CD4-positive, CD25-positive, alpha-beta regulatory T cell (primary cell): ENCODE data around the gene SSBP1. TPM values are rescaled to one million over a fixed set of nuclear protein-coding genes. Genes with fewer than 3 reads are reported as not detected.
"Not testable (repeated sequence)": the region's sequence is repeated elsewhere in the genome, so short reads cannot be mapped to it uniquely, and the experiment has no call there.

ENCODE experiments used
- ATAC-seq, 2 donors: fragments of 150-1000 bp; cut with Tn5 transposase; one replicate each; pipeline ENCODE4 v1.10.0; 2021; ENCODE audit warnings: low read depth in 2 of 2, moderate number of reproducible peaks in 2 of 2, moderate library complexity in 1 of 2
- DNase-seq, 3 donors: peaks; one replicate each; pipeline versions ENCODE4 v3.0.0 to v3.0.0-alpha.2; 2012 to 2022; ENCODE audit warnings: mixed read lengths in 1 of 3
- H3K27ac ChIP-seq: one replicate; pipeline ENCODE4 v1.7.0; 2013; ENCODE audit warnings: mild to moderate bottlenecking, low read length; ENCODE audit not compliant: insufficient read depth, poor library complexity, severe bottlenecking
- H3K27me3 ChIP-seq: one replicate; pipeline ENCODE4 v1.7.0; 2013; ENCODE audit warnings: low read length; ENCODE audit not compliant: control insufficient read depth, insufficient read depth
- H3K36me3 ChIP-seq: one replicate; pipeline ENCODE4 v1.7.0; 2013; ENCODE audit warnings: mild to moderate bottlenecking, low read length, moderate library complexity; ENCODE audit not compliant: control insufficient read depth, insufficient read depth
- H3K4me1 ChIP-seq: 2 replicates; pipeline ENCODE4 v1.7.0; 2013; ENCODE audit warnings: mild to moderate bottlenecking, low read length; ENCODE audit not compliant: insufficient read depth, control insufficient read depth, poor library complexity, severe bottlenecking
- H3K4me3 ChIP-seq: one replicate; pipeline ENCODE4 v1.7.0; 2013; ENCODE audit warnings: low read depth, mild to moderate bottlenecking, low read length, moderate library complexity
- H3K9me3 ChIP-seq, 2 experiments: 1 replicate in 1 of 2; 2 replicates in 1 of 2; pipeline ENCODE4 v1.7.0; 2013; ENCODE audit warnings: low read length in 2 of 2, mild to moderate bottlenecking in 1 of 2, moderate library complexity in 1 of 2; ENCODE audit not compliant: control insufficient read depth in 2 of 2
- H3K27ac Mint-ChIP-seq, 3 donors: one replicate each; pipeline ENCODE4 v1.8.0; 2020 to 2022; ENCODE audit warnings: mild to moderate bottlenecking in 3 of 3, mixed read lengths in 3 of 3, moderate library complexity in 2 of 3
- H3K27me3 Mint-ChIP-seq: one replicate; pipeline ENCODE4 v1.8.0; 2022; ENCODE audit warnings: mild to moderate bottlenecking, mixed read lengths
- H3K36me3 Mint-ChIP-seq: one replicate; pipeline ENCODE4 v1.8.0; 2020; ENCODE audit warnings: mixed read lengths
- H3K4me1 Mint-ChIP-seq, 4 donors: one replicate each; pipeline ENCODE4 v1.8.0; 2020 to 2022; ENCODE audit warnings: mixed read lengths in 4 of 4, mild to moderate bottlenecking in 1 of 4
- H3K4me3 Mint-ChIP-seq, 4 donors: one replicate each; pipeline ENCODE4 v1.8.0; 2020 to 2022; ENCODE audit warnings: mild to moderate bottlenecking in 4 of 4, mixed read lengths in 4 of 4, moderate library complexity in 3 of 4
- H3K9me3 Mint-ChIP-seq, 7 donors: one replicate each; pipeline ENCODE4 v1.8.0; 2020 to 2022; ENCODE audit warnings: mixed read lengths in 7 of 7, mild to moderate bottlenecking in 3 of 7, moderate library complexity in 2 of 7
- polyA plus RNA-seq, 4 donors: library from polyadenylated mRNA; unstranded; fragments of 300-500 nt; fragmentation: Illumina TruSeq; gene quantifications; one replicate each; pipeline ENCODE4 v1.2.3, GENCODE V29; 2021
- total RNA-seq: library from RNA; stranded (reverse); gene quantifications from one replicate; pipeline ENCODE4 v1.2.3, GENCODE V29; 2022

The SSBP1 gene
- total and polyA plus RNA-seq, 5 donors from 2014 or later = 77.4 to 331 (median 297) TPM

DNA sequence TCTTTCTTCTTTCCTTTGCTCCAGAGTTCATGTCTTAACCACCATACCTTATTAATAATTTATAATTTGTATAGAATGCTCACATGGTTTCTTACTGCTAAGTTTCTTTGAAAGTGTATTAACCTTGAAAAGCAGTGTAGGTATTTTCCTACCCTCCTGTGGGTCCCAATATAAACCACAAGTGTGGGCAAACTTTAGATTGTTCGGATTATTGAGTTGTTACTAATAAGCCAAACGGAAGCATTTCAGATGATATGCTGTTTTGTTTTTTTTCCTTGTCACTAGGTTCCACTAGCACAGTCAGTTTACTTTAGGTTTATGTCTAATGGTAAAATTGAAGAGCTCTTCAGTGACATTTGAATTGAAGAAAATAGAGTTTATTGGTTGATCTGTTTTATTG is 10.2 kb downstream of the SSBP1 start:
- Mint-ChIP-seq H3K36me3 (peaks cover 54% of the 10 kb centered on the region), H3K27ac (no peak overlapping the region), H3K9me3 (peaks cover 2 to 32% (median 9%) of the 10 kb centered on the region in 7 donors), H3K4me1 (peaks cover 4 to 12% (median 11%) of the 10 kb centered on the region in 4 donors), H3K4me3 (no peak overlapping the region), H3K27me3 (no peaks in the 10 kb centered on the region)
- Histone ChIP-seq H3K4me3 (no peak overlapping the region), H3K9me3 (peaks cover 18 to 34% of the 10 kb centered on the region in 2 experiments), H3K4me1 (no peaks in the 10 kb centered on the region), H3K36me3 (peaks cover 98% of the 10 kb centered on the region), H3K27ac (no peak overlapping the region), H3K27me3 (no peaks in the 10 kb centered on the region)
- ATAC-seq (no peak), DNase-seq (no peak)

DNA sequence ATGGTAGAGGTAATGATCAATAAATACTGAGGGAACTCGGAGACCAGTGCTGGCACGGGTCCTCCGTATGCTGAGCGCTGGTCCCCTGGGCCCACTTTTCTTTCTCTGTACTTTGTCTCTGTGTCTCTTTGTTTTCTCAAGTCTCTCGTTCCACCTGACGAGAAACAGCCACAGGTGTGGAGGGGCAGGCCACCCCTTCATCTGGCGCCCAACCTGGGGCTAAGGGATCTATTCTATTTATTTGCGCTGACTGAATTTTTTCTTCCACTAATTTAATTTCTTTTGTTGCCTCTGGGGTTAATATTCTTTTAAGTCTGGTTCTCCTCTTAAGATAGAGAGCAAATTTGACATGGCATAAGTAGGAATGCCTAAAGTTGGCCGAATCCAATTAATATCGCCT is 13.7 kb downstream of the SSBP1 start:
- not testable (repeated sequence) for H3K27ac Mint-ChIP-seq, H3K4me3 ChIP-seq, H3K4me1 ChIP-seq, H3K27me3 Mint-ChIP-seq, H3K27me3 ChIP-seq, ATAC-seq, H3K4me3 Mint-ChIP-seq, H3K27ac ChIP-seq
- Histone ChIP-seq H3K36me3 (peaks cover 76% of the 10 kb centered on the region), H3K9me3 (peaks cover 18 to 34% of the 10 kb centered on the region in 2 experiments)
- peaks cover 3 to 32% (median 9%) of the 10 kb centered on the region in 7 donors for H3K9me3 Mint-ChIP-seq
- DNase-seq = peak in 1 of 3 donors; percentile 28
- peaks cover 3 to 14% (median 7%) of the 10 kb centered on the region in 4 donors for H3K4me1 Mint-ChIP-seq
- H3K36me3 Mint-ChIP-seq = peaks cover 74% of the 10 kb centered on the region

DNA sequence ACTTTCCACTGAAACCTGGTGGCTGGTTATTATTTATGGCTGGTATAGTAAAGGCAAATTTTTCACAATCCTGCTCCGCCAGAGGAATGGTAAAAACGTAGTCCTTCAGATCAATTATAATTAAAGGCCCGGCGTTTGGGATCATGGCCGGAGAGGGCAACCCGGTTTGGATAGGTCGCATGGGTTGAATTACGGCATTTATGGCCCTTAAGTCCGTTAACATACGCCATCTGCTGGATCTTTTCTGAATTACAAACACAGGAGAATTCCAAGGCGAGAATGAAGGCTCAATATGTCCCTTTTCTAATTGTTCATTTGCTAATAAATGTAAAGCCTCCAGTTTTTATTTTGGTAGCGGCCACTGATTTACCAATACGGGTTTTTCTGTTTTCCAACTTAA is 14.5 kb downstream of the SSBP1 start:
- H3K27ac ChIP-seq = no peak overlapping the region
- H3K4me1 ChIP-seq = no peaks in the 10 kb centered on the region
- no peaks in the 10 kb centered on the region for H3K27me3 Mint-ChIP-seq
- H3K36me3 Mint-ChIP-seq = peaks cover 80% of the 10 kb centered on the region
- ATAC-seq (no peak), DNase-seq (peak in 1 of 3 donors; percentile 14)
- peaks cover 3 to 32% (median 9%) of the 10 kb centered on the region in 7 donors for H3K9me3 Mint-ChIP-seq
- no peaks in the 10 kb centered on the region for H3K27me3 ChIP-seq
- peaks cover 78% of the 10 kb centered on the region for H3K36me3 ChIP-seq
- H3K27ac Mint-ChIP-seq = no peak overlapping the region
- H3K4me3 ChIP-seq = no peak overlapping the region
- H3K4me1 Mint-ChIP-seq = peaks cover 3 to 14% (median 7%) of the 10 kb centered on the region in 4 donors
- H3K4me3 Mint-ChIP-seq = no peak overlapping the region
- H3K9me3 ChIP-seq = peaks cover 18 to 34% of the 10 kb centered on the region in 2 experiments

DNA sequence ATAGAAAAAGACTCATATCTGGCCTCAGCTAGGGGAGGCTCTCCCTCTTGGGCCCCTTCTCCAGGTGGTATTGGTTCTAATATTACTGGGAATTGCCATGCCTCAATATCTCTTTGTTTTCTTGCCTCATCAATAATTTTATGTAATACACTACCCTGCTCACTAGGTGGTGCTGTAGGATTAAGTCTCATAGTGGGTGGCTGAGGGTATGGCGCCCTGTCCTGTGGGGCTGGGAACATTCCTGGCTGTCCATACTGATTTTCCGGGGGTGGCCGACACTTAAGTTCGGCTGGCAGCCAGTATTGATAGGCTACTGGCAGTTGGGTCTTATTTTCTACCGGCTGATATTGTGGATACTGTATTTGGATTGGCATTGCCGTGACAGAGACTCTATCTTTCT is 16.8 kb downstream of the SSBP1 start:
- no peak overlapping the region for H3K4me3 Mint-ChIP-seq
- H3K9me3 ChIP-seq = peaks cover 15 to 31% of the 10 kb centered on the region in 2 experiments
- no peaks in the 10 kb centered on the region for H3K27me3 ChIP-seq
- no peak overlapping the region for H3K27ac ChIP-seq
- peak in 2 of 3 donors; percentile 20 to 39 for DNase-seq
- no peak overlapping the region for H3K4me3 ChIP-seq
- no peak overlapping the region for H3K27ac Mint-ChIP-seq
- H3K4me1 ChIP-seq = no peaks in the 10 kb centered on the region
- H3K36me3 Mint-ChIP-seq = peaks cover 87% of the 10 kb centered on the region
- H3K27me3 Mint-ChIP-seq = no peaks in the 10 kb centered on the region
- peaks cover 3 to 32% (median 9%) of the 10 kb centered on the region in 7 donors for H3K9me3 Mint-ChIP-seq
- H3K4me1 Mint-ChIP-seq = peaks cover 3 to 14% (median 7%) of the 10 kb centered on the region in 4 donors
- ATAC-seq = no peak
- H3K36me3 ChIP-seq = peaks cover 68% of the 10 kb centered on the region

DNA sequence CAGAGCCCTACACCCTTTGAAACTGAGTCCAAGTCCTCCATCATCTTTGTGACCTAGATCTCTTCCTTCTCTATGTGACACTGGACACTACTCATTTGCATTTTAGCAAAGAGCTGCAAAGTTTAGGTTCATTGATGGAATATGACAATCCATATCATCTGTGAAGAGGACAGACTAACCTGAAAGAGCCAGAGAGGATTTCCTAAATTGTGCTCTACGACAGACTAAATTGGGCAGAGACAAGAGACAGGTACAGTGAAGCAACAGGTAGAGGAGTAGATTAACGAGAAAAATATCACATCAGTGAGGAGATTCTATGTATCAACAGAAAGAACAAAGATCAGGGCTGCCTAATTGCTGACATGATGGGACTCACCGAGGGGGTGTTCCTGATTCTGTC is 25.6 kb downstream of the SSBP1 start, which contains the start of gene TAS2R3:
TSS of gene TAS2R3 (plus strand) at position 301 of the 400 bp plus-strand sequence. CDS start at position 363, 62 bp downstream.
- DNase-seq (no peak), ATAC-seq (no peak)
- H3K4me1 Mint-ChIP-seq = peaks cover 0 to 7% (median 5%) of the 10 kb centered on the region in 4 donors
- no peaks in the 10 kb centered on the region for H3K9me3 Mint-ChIP-seq
- no peaks in the 10 kb centered on the region for H3K27me3 ChIP-seq
- peaks cover 22% of the 10 kb centered on the region for H3K36me3 ChIP-seq
- H3K27ac ChIP-seq = no peak within 1 kb of the TSS
- peaks cover 62% of the 10 kb centered on the region for H3K36me3 Mint-ChIP-seq
- H3K4me3 Mint-ChIP-seq = no peak within 1 kb of the TSS
- peak within 1 kb of the TSS in 1 of 3 donors; percentile 20 for H3K27ac Mint-ChIP-seq
- H3K4me1 ChIP-seq = no peaks in the 10 kb centered on the region
- no peaks in the 10 kb centered on the region for H3K27me3 Mint-ChIP-seq
- H3K4me3 ChIP-seq = no peak within 1 kb of the TSS
- H3K9me3 ChIP-seq = no peaks in the 10 kb centered on the region

DNA sequence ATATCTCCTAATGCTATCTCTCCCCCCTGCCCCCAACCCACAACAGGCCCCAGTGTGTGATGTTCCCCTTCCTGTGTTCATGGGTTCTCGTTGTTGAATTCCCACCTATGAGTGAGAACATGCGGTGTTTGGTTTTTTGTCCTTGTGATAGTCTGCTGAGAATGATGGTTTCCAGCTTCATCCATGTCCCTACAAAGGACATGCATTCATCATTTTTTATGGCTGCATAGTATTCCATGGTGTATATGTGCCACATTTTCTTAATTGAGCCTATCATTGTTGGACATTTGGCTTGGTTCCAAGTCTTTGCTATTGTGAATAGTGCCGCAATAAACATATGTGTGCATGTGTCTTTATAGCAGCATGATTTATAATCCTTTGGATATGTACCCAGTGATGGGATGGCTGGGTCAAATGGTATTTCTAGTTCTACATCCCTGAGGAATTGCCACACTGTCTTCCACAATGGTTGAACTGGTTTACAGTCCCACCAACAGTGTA is 32.0 kb downstream of the SSBP1 start:
- H3K4me1 Mint-ChIP-seq, H3K27me3 ChIP-seq, DNase-seq, H3K27ac ChIP-seq, H3K27ac Mint-ChIP-seq, ATAC-seq, H3K9me3 ChIP-seq, H3K9me3 Mint-ChIP-seq, H3K4me1 ChIP-seq, H3K27me3 Mint-ChIP-seq, H3K4me3 Mint-ChIP-seq, H3K36me3 ChIP-seq, H3K4me3 ChIP-seq: not testable (repeated sequence)
- H3K36me3 Mint-ChIP-seq = peaks cover 35% of the 10 kb centered on the region

DNA sequence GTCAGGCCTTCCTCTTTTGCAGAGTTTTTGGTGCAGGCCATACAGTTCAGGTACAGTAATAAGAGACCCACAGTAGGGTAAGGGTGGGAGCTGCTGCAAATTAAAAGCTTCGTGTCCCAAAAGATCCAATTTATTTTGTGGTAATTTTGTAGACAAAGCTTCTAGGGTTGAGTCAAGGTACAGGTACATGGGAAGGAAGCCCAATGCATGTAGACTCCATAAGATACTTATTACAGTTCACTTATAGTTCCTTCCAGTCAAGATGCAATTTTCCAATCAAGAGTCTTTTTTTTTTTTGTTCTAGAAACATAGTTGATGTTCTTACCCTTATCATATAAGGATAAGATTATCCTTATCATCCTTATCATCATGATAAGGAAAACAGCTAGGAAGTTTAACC is 38.2 kb downstream of the SSBP1 start, which contains the start of gene TAS2R4:
TSS of gene TAS2R4 (plus strand) at position 301 of the 400 bp plus-strand sequence. CDS start 1,815 bp downstream, outside the sequence.
- Histone ChIP-seq H3K27ac (no peak within 1 kb of the TSS), H3K36me3 (peaks cover 11% of the 10 kb centered on the region), H3K27me3 (no peaks in the 10 kb centered on the region), H3K4me1 (no peaks in the 10 kb centered on the region), H3K9me3 (no peaks in the 10 kb centered on the region), H3K4me3 (no peak within 1 kb of the TSS)
- H3K36me3 Mint-ChIP-seq = peaks cover 43% of the 10 kb centered on the region
- no peak for DNase-seq
- no peak within 1 kb of the TSS for H3K4me3 Mint-ChIP-seq
- no peaks in the 10 kb centered on the region for H3K27me3 Mint-ChIP-seq
- H3K27ac Mint-ChIP-seq = no peak within 1 kb of the TSS
- H3K9me3 Mint-ChIP-seq = peaks cover 0 to 2% (median 0%) of the 10 kb centered on the region in 7 donors
- H3K4me1 Mint-ChIP-seq = peaks cover 0 to 6% (median under 1%) of the 10 kb centered on the region in 4 donors
- ATAC-seq = no peak
